ENCODE results near the gene APOLD1.
A peak's percentile ranks its signal among the peaks of the same experiment; 100 is the strongest.

APOLD1 gene

GRCh38 chr12:12784116-12784515 is 1.3 kb upstream of the APOLD1 start:
- DNase-seq (ENCODE audit: low spot score) (no peak), ATAC-seq (ENCODE audit: low read depth) (no peak)
- peaks cover 9% of the 10 kb centered on the region for H3K4me1 ChIP-seq (ENCODE audit: insufficient read depth, poor library complexity, severe bottlenecking)
- TF ChIP-seq CTCF (IDR thresholded peaks at IDR 0.05; ENCODE audit: poor library complexity, severe bottlenecking), result no peak
- H3K9me3 ChIP-seq (ENCODE audit: severe bottlenecking), result no peaks in the 10 kb centered on the region
- no peaks in the 10 kb centered on the region for H3K36me3 ChIP-seq (ENCODE audit: low read depth)
- H3K27me3 ChIP-seq (ENCODE audit: insufficient read depth, poor library complexity, severe bottlenecking), result no peaks in the 10 kb centered on the region
- H3K27ac ChIP-seq (ENCODE audit: poor library complexity, severe bottlenecking), result no peak overlapping the region
- H3K4me3 ChIP-seq (ENCODE audit: severe bottlenecking), result no peak overlapping the region

- DNase-seq (ENCODE audit: low spot score) (no peak), ATAC-seq (ENCODE audit: low read depth) (no peak)
- H3K27me3 ChIP-seq (ENCODE audit: insufficient read depth, poor library complexity, severe bottlenecking), result no peaks in the 10 kb centered on the region
- TF ChIP-seq CTCF (IDR thresholded peaks at IDR 0.05; ENCODE audit: poor library complexity, severe bottlenecking), result no peak
- peaks cover 9% of the 10 kb centered on the region for H3K4me1 ChIP-seq (ENCODE audit: insufficient read depth, poor library complexity, severe bottlenecking)
- H3K27ac ChIP-seq (ENCODE audit: poor library complexity, severe bottlenecking), result no peak overlapping the region
- no peaks in the 10 kb centered on the region for H3K9me3 ChIP-seq (ENCODE audit: severe bottlenecking)
- H3K4me3 ChIP-seq (ENCODE audit: severe bottlenecking), result peak overlapping the region; percentile 29
- no peaks in the 10 kb centered on the region for H3K36me3 ChIP-seq (ENCODE audit: low read depth)
Measured at GRCh38 chr12:12786351-12786705, 869 bp downstream of the APOLD1 start.

GRCh38 chr12:12786706-12787601 is 1.5 kb downstream of the APOLD1 start:
- peaks cover 13% of the 10 kb centered on the region for H3K4me1 ChIP-seq (ENCODE audit: insufficient read depth, poor library complexity, severe bottlenecking)
- DNase-seq (ENCODE audit: low spot score) (peak; percentile 34), ATAC-seq (ENCODE audit: low read depth) (peak; percentile 91)
- H3K36me3 ChIP-seq (ENCODE audit: low read depth), result no peaks in the 10 kb centered on the region
- no peak for TF ChIP-seq CTCF (IDR thresholded peaks at IDR 0.05; ENCODE audit: poor library complexity, severe bottlenecking)
- H3K9me3 ChIP-seq (ENCODE audit: severe bottlenecking), result no peaks in the 10 kb centered on the region
- H3K4me3 ChIP-seq (ENCODE audit: severe bottlenecking), result peak overlapping the region; percentile 29
- no peaks in the 10 kb centered on the region for H3K27me3 ChIP-seq (ENCODE audit: insufficient read depth, poor library complexity, severe bottlenecking)
- no peak overlapping the region for H3K27ac ChIP-seq (ENCODE audit: poor library complexity, severe bottlenecking)

GRCh38 chr12:12788131-12788530 is 2.7 kb downstream of the APOLD1 start:
- Histone ChIP-seq H3K4me1 (ENCODE audit: insufficient read depth, poor library complexity, severe bottlenecking) (peaks cover 13% of the 10 kb centered on the region), H3K27me3 (ENCODE audit: insufficient read depth, poor library complexity, severe bottlenecking) (no peaks in the 10 kb centered on the region), H3K9me3 (ENCODE audit: severe bottlenecking) (no peaks in the 10 kb centered on the region), H3K27ac (ENCODE audit: poor library complexity, severe bottlenecking) (no peak overlapping the region), H3K36me3 (ENCODE audit: low read depth) (no peaks in the 10 kb centered on the region), H3K4me3 (ENCODE audit: severe bottlenecking) (no peak overlapping the region)
- no peak for TF ChIP-seq CTCF (IDR thresholded peaks at IDR 0.05; ENCODE audit: poor library complexity, severe bottlenecking)
- ATAC-seq (ENCODE audit: low read depth) (no peak), DNase-seq (ENCODE audit: low spot score) (no peak)

All from RWPE2 (cell line).